Neural progenitor cell (in vitro differentiated cells): Measurements from ENCODE around the gene TPCN1. TPM values are rescaled to one million over a fixed set of nuclear protein-coding genes. Genes with fewer than 3 reads are reported as not detected.
A peak's percentile ranks its signal among the peaks of the same experiment; 100 is the strongest.

Experiments used
- DNase-seq: peaks from one replicate; pipeline ENCODE4 v3.0.0-alpha.2; 2016; ENCODE audit warnings: low spot score
- H2AFZ ChIP-seq: fragments of 200-600 bp; sonication (generic); replicated peaks from 2 replicates; pipeline ENCODE4 v1.6.1; 2016; ENCODE audit warnings: antibody characterized with exemption
- H3F3A ChIP-seq: fragments of 200-600 bp; sonication (generic); 2 replicates; pipeline ENCODE4 v1.6.1; 2016; ENCODE audit warnings: antibody characterized with exemption, low read depth
- H3K27ac ChIP-seq: fragments of 200-600 bp; sonication (generic); 2 replicates; pipeline ENCODE4 v1.5.1; 2016; ENCODE audit warnings: mild to moderate bottlenecking
- H3K27me3 ChIP-seq: fragments of 200-600 bp; sonication (generic); 2 replicates; pipeline ENCODE4 v1.6.1; 2016; ENCODE audit warnings: mild to moderate bottlenecking, moderate library complexity
- H3K36me3 ChIP-seq: fragments of 200-600 bp; sonication (generic); 2 replicates; pipeline ENCODE4 v1.5.1; 2016
- H3K4me1 ChIP-seq: fragments of 200-600 bp; sonication (generic); 2 replicates; pipeline ENCODE4 v1.6.1; 2016; ENCODE audit warnings: mixed run types
- H3K4me2 ChIP-seq: fragments of 200-600 bp; sonication (generic); 2 replicates; pipeline ENCODE4 v1.6.1; 2016
- H3K4me3 ChIP-seq: fragments of 200-600 bp; sonication (generic); 2 replicates; pipeline ENCODE4 v1.5.1; 2016
- H3K79me2 ChIP-seq: fragments of 200-600 bp; sonication (generic); 2 replicates; pipeline ENCODE4 v1.6.1; 2016; ENCODE audit warnings: low read depth
- H3K9ac ChIP-seq: fragments of 200-600 bp; sonication (generic); 2 replicates; pipeline ENCODE4 v1.6.1; 2016
- H3K9me3 ChIP-seq: fragments of 200-600 bp; sonication (generic); 2 replicates; pipeline ENCODE4 v1.5.1; 2016; ENCODE audit warnings: low read depth
- H4K20me1 ChIP-seq: fragments of 200-600 bp; sonication (generic); 2 replicates; pipeline ENCODE4 v1.6.1; 2016; ENCODE audit warnings: low read depth
- H3K27ac Mint-ChIP-seq: 3 replicates; pipeline ENCODE4 v1.8.0; 2021; ENCODE audit warnings: mixed read lengths
- H3K27me3 Mint-ChIP-seq: 2 replicates; pipeline ENCODE4 v1.8.0; 2022; ENCODE audit warnings: low read depth, mild to moderate bottlenecking, inconsistent platforms, moderate library complexity, mixed read lengths; ENCODE audit not compliant: insufficient read depth
- H3K36me3 Mint-ChIP-seq: 3 replicates; pipeline ENCODE4 v1.8.0; 2021; ENCODE audit warnings: mixed read lengths
- H3K4me1 Mint-ChIP-seq: 3 replicates; pipeline ENCODE4 v1.8.0; 2021; ENCODE audit warnings: mixed read lengths
- H3K4me3 Mint-ChIP-seq: 3 replicates; pipeline ENCODE4 v1.8.0; 2021; ENCODE audit warnings: mild to moderate bottlenecking, moderate library complexity, mixed read lengths
- H3K9me3 Mint-ChIP-seq: 3 replicates; pipeline ENCODE4 v1.8.0; 2020; ENCODE audit warnings: mixed read lengths
- EZH2 ChIP-seq: fragments of 200-600 bp; sonication (generic); IDR thresholded peaks from 2 replicates; pipeline ENCODE4 v1.6.1; 2017; ENCODE audit warnings: antibody characterized with exemption, mild to moderate bottlenecking, moderate library complexity
- EZH2phosphoT487 ChIP-seq: fragments of 200-600 bp; sonication (generic); IDR thresholded peaks from 2 replicates; pipeline ENCODE4 v1.6.1; 2017; ENCODE audit warnings: antibody characterized with exemption
- total RNA-seq: library from RNA; depleted of rRNA; stranded (reverse); fragments of >200 nt; gene quantifications from 2 replicates; pipeline ENCODE4 v1.2.3, GENCODE V29; 2015; ENCODE audit warnings: low replicate concordance
- TF ChIP-seq, protein P1 (sequence below): fragments of 200-600 bp; sonication (generic); IDR thresholded peaks from 2 replicates; pipeline ENCODE4 v1.5.1; 2017; ENCODE audit warnings: antibody characterized with exemption, mild to moderate bottlenecking

The TPCN1 gene
- total RNA-seq, 1 donor from 2014 or later: 12.2 TPM

DNA sequence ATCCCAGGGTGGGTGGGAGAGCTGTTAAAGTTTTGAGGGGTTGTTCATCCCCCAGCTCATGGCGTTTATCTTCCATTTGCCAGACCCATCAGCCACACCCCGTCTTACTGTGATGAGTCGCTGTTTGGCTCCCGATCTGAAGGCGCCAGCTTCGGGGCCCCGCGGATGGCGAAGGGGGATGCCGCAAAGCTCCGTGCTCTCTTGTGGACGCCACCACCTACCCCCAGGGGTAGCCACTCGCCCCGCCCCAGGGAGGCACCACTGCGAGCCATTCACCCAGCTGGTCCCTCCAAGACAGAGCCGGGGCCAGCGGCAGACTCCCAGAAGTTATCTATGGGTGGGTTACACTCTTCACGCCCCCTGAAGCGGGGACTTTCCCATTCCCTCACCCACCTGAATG, 30.0 kb upstream of the TPCN1 start:
- TF ChIP-seq EZH2phosphoT487 (no peak), EZH2 (no peak)
- TF ChIP-seq, protein P1, sequence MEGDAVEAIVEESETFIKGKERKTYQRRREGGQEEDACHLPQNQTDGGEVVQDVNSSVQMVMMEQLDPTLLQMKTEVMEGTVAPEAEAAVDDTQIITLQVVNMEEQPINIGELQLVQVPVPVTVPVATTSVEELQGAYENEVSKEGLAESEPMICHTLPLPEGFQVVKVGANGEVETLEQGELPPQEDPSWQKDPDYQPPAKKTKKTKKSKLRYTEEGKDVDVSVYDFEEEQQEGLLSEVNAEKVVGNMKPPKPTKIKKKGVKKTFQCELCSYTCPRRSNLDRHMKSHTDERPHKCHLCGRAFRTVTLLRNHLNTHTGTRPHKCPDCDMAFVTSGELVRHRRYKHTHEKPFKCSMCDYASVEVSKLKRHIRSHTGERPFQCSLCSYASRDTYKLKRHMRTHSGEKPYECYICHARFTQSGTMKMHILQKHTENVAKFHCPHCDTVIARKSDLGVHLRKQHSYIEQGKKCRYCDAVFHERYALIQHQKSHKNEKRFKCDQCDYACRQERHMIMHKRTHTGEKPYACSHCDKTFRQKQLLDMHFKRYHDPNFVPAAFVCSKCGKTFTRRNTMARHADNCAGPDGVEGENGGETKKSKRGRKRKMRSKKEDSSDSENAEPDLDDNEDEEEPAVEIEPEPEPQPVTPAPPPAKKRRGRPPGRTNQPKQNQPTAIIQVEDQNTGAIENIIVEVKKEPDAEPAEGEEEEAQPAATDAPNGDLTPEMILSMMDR: no peak
- Histone ChIP-seq H2AFZ (no peak overlapping the region), H3K4me2 (no peak overlapping the region), H3K27me3 (no peaks in the 10 kb centered on the region), H4K20me1 (peaks cover 7% of the 10 kb centered on the region), H3K4me1 (peaks cover 14% of the 10 kb centered on the region), H3K9ac (no peak overlapping the region), H3K27ac (no peak overlapping the region), H3K4me3 (no peak overlapping the region), H3F3A (peaks cover 4% of the 10 kb centered on the region), H3K79me2 (peaks cover 8% of the 10 kb centered on the region), H3K36me3 (no peaks in the 10 kb centered on the region), H3K9me3 (no peaks in the 10 kb centered on the region)
- H3K27ac Mint-ChIP-seq: no peak overlapping the region
- peaks cover 24% of the 10 kb centered on the region for H3K36me3 Mint-ChIP-seq
- H3K4me3 Mint-ChIP-seq: no peak overlapping the region
- DNase-seq: no peak
- no peaks in the 10 kb centered on the region for H3K9me3 Mint-ChIP-seq
- peaks cover 2% of the 10 kb centered on the region for H3K27me3 Mint-ChIP-seq
- peaks cover 50% of the 10 kb centered on the region for H3K4me1 Mint-ChIP-seq

DNA sequence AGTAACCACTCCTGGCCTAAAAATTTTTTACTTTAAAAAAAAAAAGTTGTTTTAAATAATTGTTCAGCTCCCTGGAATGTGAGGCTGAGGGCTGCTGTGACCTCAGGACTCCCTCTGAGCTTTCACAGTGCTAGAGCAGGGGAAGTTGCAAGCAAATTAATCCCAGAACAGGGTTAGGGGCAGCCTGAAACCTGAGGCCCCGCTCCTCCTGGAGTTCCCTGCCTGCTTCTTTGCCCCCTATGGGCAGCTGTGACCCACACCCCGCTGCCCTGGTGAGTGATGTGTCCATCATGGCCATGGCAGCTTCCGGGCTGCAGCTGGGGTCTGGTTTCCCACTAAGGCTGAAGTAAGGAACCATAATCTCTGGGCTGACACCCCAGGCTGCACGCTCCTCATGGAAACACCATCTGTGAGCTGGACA, 26.3 kb upstream of the TPCN1 start:
- Mint-ChIP-seq H3K4me3 (no peak overlapping the region), H3K27ac (no peak overlapping the region), H3K4me1 (peaks cover 40% of the 10 kb centered on the region), H3K9me3 (no peaks in the 10 kb centered on the region), H3K36me3 (peaks cover 10% of the 10 kb centered on the region), H3K27me3 (peaks cover 9% of the 10 kb centered on the region)
- peak; percentile 39 for DNase-seq
- H3K4me2 ChIP-seq: no peak overlapping the region
- no peak overlapping the region for H3K9ac ChIP-seq
- H3F3A ChIP-seq: peaks cover 2% of the 10 kb centered on the region
- peak overlapping the region; percentile 73 for H3K27ac ChIP-seq
- TF ChIP-seq EZH2 (no peak), EZH2phosphoT487 (no peak)
- TF ChIP-seq, protein P1: no peak
- no peaks in the 10 kb centered on the region for H3K9me3 ChIP-seq
- no peaks in the 10 kb centered on the region for H3K27me3 ChIP-seq
- H3K4me3 ChIP-seq: no peak overlapping the region
- no peaks in the 10 kb centered on the region for H3K36me3 ChIP-seq
- no peaks in the 10 kb centered on the region for H3K79me2 ChIP-seq
- no peak overlapping the region for H2AFZ ChIP-seq
- H4K20me1 ChIP-seq: no peaks in the 10 kb centered on the region
- peaks cover 9% of the 10 kb centered on the region for H3K4me1 ChIP-seq

DNA sequence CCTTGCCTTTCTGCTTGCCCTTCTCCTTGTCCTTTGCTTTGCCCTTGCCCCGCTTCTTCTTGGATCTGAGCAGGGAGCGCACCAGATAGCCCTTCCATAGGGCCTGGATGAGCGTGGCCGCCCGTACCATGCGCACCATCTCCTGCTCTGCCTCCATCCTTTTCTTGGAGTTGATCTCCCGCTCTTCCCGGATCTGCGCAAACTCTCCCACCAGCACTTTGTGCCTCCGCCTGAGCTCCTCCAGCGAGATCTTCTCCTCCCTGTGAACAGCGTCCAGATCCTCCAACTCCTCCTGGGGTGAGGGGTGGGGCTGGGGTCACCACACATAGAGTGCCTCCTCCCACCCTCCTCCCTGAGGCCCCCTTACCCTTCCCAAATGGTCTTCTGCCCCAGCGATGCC, 25.7 kb upstream of the TPCN1 start:
- Histone ChIP-seq H3K9me3 (no peaks in the 10 kb centered on the region), H3K36me3 (no peaks in the 10 kb centered on the region), H4K20me1 (no peaks in the 10 kb centered on the region), H3K4me3 (no peak overlapping the region), H3K27me3 (no peaks in the 10 kb centered on the region), H3F3A (peaks cover 2% of the 10 kb centered on the region), H3K4me1 (peaks cover 9% of the 10 kb centered on the region), H3K9ac (no peak overlapping the region), H3K27ac (no peak overlapping the region), H3K79me2 (no peaks in the 10 kb centered on the region), H2AFZ (no peak overlapping the region), H3K4me2 (no peak overlapping the region)
- no peak for DNase-seq
- H3K27me3 Mint-ChIP-seq: peaks cover 9% of the 10 kb centered on the region
- peaks cover 36% of the 10 kb centered on the region for H3K4me1 Mint-ChIP-seq
- H3K36me3 Mint-ChIP-seq: peaks cover 10% of the 10 kb centered on the region
- peak overlapping the region; percentile 30 for H3K4me3 Mint-ChIP-seq
- TF ChIP-seq EZH2: no peak
- TF ChIP-seq, protein P1: no peak
- TF ChIP-seq EZH2phosphoT487: no peak
- peak overlapping the region; percentile 81 for H3K27ac Mint-ChIP-seq
- H3K9me3 Mint-ChIP-seq: no peaks in the 10 kb centered on the region
